ENCODE measurements around the gene LPP. TPM values are rescaled to one million over a fixed set of nuclear protein-coding genes. Genes with fewer than 3 reads are reported as not detected.
A peak's percentile ranks its signal among the peaks of the same experiment; 100 is the strongest.

LPP gene
- total and polyA plus RNA-seq, 9 of the 15 experiments (the other 6 are each of a cell fraction or from before 2014, with no cell fraction given), result 0.07 to 0.18 TPM; not detected in 7

GRCh38 chr3:188197388-188197847, 43.5 kb downstream of the LPP start:
- no peak for FAIRE-seq

GRCh38 chr3:188198001-188198400, 44.0 kb downstream of the LPP start:
- Histone ChIP-seq H3K27ac (ENCODE audit: extremely low read depth, low read depth, low read length) (no peak overlapping the region), H3K36me3 (ENCODE audit: control insufficient read depth, insufficient read depth, low read length) (no peaks in the 10 kb centered on the region), H3K4me2 (ENCODE audit: insufficient read depth, low read length) (no peak overlapping the region), H3K9me3 (replicated peaks; ENCODE audit: control insufficient read depth, insufficient read depth, low read depth, low read length) (no peaks in the 10 kb centered on the region), H4K20me1 (replicated peaks; ENCODE audit: control insufficient read depth, insufficient read depth, low read length) (no peaks in the 10 kb centered on the region), H3K9me1 (ENCODE audit: control insufficient read depth, insufficient read depth, low read length) (no peaks in the 10 kb centered on the region), H3K4me1 (replicated peaks in 1 of 2; ENCODE audit: control insufficient read depth in 2 of 2, insufficient read depth in 2 of 2, low read length in 2 of 2) (no peaks in the 10 kb centered on the region), H3K27me3 (ENCODE audit: control insufficient read depth in 2 of 2, insufficient read depth in 2 of 2, low read length in 2 of 2) (no peaks in the 10 kb centered on the region; a peak in 1 of 5 replicates), H3K4me3 (no peak overlapping the region), H3K9ac (ENCODE audit: insufficient read depth in 1 of 2, low read depth in 2 of 2, low read length in 2 of 2) (no peak overlapping the region), H3K79me2 (ENCODE audit: control insufficient read depth, insufficient read depth, low read length) (no peaks in the 10 kb centered on the region), H2AFZ (ENCODE audit: low read depth, low read length) (no peak overlapping the region)
- POLR2A ChIA-PET, result no interaction called here
- no peak for ATAC-seq
- DNase-seq (ENCODE audit: extremely low read depth in 1 of 4, low spot score in 3 of 4), result no peak
- FAIRE-seq, result no peak
- in situ Hi-C loops (cut with MboI), result no loop called here
- no TSS peak for BruUV-seq (replicated peaks)
- CTCF ChIA-PET (ENCODE audit: low intra/inter-chr PET ratio), result no interaction called here
- WGBS (ENCODE audit: insufficient coverage, low coverage, missing lambda C conversion rate), result 0% methylated on average over 3 of the region's 3 CpGs
- intact Hi-C loops (cut with micrococcal nuclease), result no loop called here
- no peak for TF ChIP-seq KAT2B (IDR thresholded peaks at IDR 0.05; ENCODE audit: low read depth, low read length)
- TF ChIP-seq NFRKB (IDR thresholded peaks at IDR 0.05; ENCODE audit: low read depth), result no peak
- TF ChIP-seq MXD1 (CRISPR knock-in tag; IDR thresholded peaks at IDR 0.05; ENCODE audit: borderline replicate concordance, poor library complexity, severe bottlenecking), result no peak
- TF ChIP-seq ZNF699 (CRISPR knock-in tag; IDR thresholded peaks at IDR 0.05; ENCODE audit: insufficient replicate concordance), result no peak
- no peak for TF ChIP-seq POLR3G (IDR thresholded peaks at IDR 0.05; ENCODE audit: extremely low read depth, insufficient read length, insufficient replicate concordance)
- no peak for TF ChIP-seq ZHX1 (conservative IDR thresholded peaks at IDR 0.05; ENCODE audit: low read length)
- TF ChIP-seq ZNF232 (CRISPR knock-in tag; IDR thresholded peaks at IDR 0.05), result no peak
- no peak for TF ChIP-seq OTX1 (CRISPR knock-in tag; IDR thresholded peaks at IDR 0.05)
- TF ChIP-seq HMG20A (CRISPR knock-in tag; conservative IDR thresholded peaks at IDR 0.05), result no peak
- no peak for TF ChIP-seq ZFX (CRISPR knock-in tag; IDR thresholded peaks at IDR 0.05)
- no peak for TF ChIP-seq ZNF75A (CRISPR knock-in tag; IDR thresholded peaks at IDR 0.05)

More at GRCh38 chr3:188197388-188197847, 43.5 kb downstream of the LPP start:
- H3K36me3 ChIP-seq (ENCODE audit: control insufficient read depth, insufficient read depth, low read length), result no peaks in the 10 kb centered on the region
- H3K27ac ChIP-seq (ENCODE audit: extremely low read depth, low read depth, low read length), result no peak overlapping the region
- H3K9ac ChIP-seq (ENCODE audit: insufficient read depth in 1 of 2, low read depth in 2 of 2, low read length in 2 of 2), result no peak overlapping the region
- in situ Hi-C loops (cut with MboI) (no loop called here), intact Hi-C loops (cut with micrococcal nuclease) (no loop called here)
- no peaks in the 10 kb centered on the region for H3K9me3 ChIP-seq (replicated peaks; ENCODE audit: control insufficient read depth, insufficient read depth, low read depth, low read length)
- no peaks in the 10 kb centered on the region for H3K79me2 ChIP-seq (ENCODE audit: control insufficient read depth, insufficient read depth, low read length)
- no peaks in the 10 kb centered on the region; a peak in 1 of 5 replicates for H3K27me3 ChIP-seq (ENCODE audit: control insufficient read depth in 2 of 2, insufficient read depth in 2 of 2, low read length in 2 of 2)
- no peak overlapping the region for H3K4me3 ChIP-seq
- ATAC-seq (no peak), DNase-seq (ENCODE audit: extremely low read depth in 1 of 4, low spot score in 3 of 4) (no peak)
- H4K20me1 ChIP-seq (replicated peaks; ENCODE audit: control insufficient read depth, insufficient read depth, low read length), result no peaks in the 10 kb centered on the region
- TF ChIP-seq MYNN (IDR thresholded peaks at IDR 0.05), result no peak
- TF ChIP-seq MYNN (CRISPR knock-in tag; IDR thresholded peaks at IDR 0.05), result no peak
- TF ChIP-seq, protein P1, sequence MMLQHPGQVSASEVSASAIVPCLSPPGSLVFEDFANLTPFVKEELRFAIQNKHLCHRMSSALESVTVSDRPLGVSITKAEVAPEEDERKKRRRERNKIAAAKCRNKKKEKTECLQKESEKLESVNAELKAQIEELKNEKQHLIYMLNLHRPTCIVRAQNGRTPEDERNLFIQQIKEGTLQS (IDR thresholded peaks at IDR 0.05), result 0 out of 2 replicates have a peak, but pooled peaks have one; percentile 23
- TF ChIP-seq, protein P1 (CRISPR knock-in tag; conservative IDR thresholded peaks at IDR 0.05), result no peak
- ChIA-PET POLR2A (no interaction called here), CTCF (ENCODE audit: low intra/inter-chr PET ratio) (no interaction called here)
- no peak overlapping the region for H2AFZ ChIP-seq (ENCODE audit: low read depth, low read length)
- no peak overlapping the region for H3K4me2 ChIP-seq (ENCODE audit: insufficient read depth, low read length)
- no peaks in the 10 kb centered on the region for H3K4me1 ChIP-seq (replicated peaks in 1 of 2; ENCODE audit: control insufficient read depth in 2 of 2, insufficient read depth in 2 of 2, low read length in 2 of 2)
- BruUV-seq (replicated peaks), result no TSS peak
- H3K9me1 ChIP-seq (ENCODE audit: control insufficient read depth, insufficient read depth, low read length), result no peaks in the 10 kb centered on the region
- 0% methylated on average over 7 of the region's 8 CpGs for WGBS (ENCODE audit: insufficient coverage, low coverage, missing lambda C conversion rate)

Measured in K562 (cell line).